ENCODE data around the gene NEURL1. TPM values are rescaled to one million over a fixed set of nuclear protein-coding genes. Genes with fewer than 3 reads are reported as not detected.

The NEURL1 gene
- total and polyA plus RNA-seq, 2 experiments from 2014 or later: 2.3 to 4.6 TPM

- H3K4me2 ChIP-seq: no peak overlapping the region
- no peaks in the 10 kb centered on the region for H3K36me3 ChIP-seq (replicated peaks; ENCODE audit: insufficient read depth, low read depth)
- no peaks in the 10 kb centered on the region for H4K20me1 ChIP-seq (ENCODE audit: insufficient read depth, poor library complexity, severe bottlenecking)
- H3K4me1 ChIP-seq (ENCODE audit: insufficient read depth): no peaks in the 10 kb centered on the region
- H3K27me3 ChIP-seq: no peaks in the 10 kb centered on the region
- no peak overlapping the region for H2AFZ ChIP-seq
- DNase-seq (ENCODE audit: low spot score): no peak
- no peaks in the 10 kb centered on the region for H3K9me2 ChIP-seq (replicated peaks; ENCODE audit: insufficient read depth)
- H3K9me3 ChIP-seq (ENCODE audit: low read depth): no peaks in the 10 kb centered on the region
- H3K27ac ChIP-seq: no peak overlapping the region
- no peaks in the 10 kb centered on the region for H3K79me2 ChIP-seq
- WGBS (ENCODE audit: low lambda C conversion rate, missing lambda C conversion rate): 96% methylated on average over 31 of the region's 32 CpGs
- H3K4me3 ChIP-seq: no peak overlapping the region
- no peak for TF ChIP-seq EZH2 (IDR thresholded peaks at IDR 0.05; ENCODE audit: borderline replicate concordance)
- TF ChIP-seq EZH2phosphoT487 (IDR thresholded peaks at IDR 0.05; ENCODE audit: low read depth, severe bottlenecking, unreplicated experiment): no peak
- TF ChIP-seq CTCF (IDR thresholded peaks at IDR 0.05; ENCODE audit: poor library complexity): no peak
These were observed 20.2 kb upstream of the NEURL1 start for GRCh38 chr10:103473261-103473671.

- Histone ChIP-seq H4K20me1 (ENCODE audit: insufficient read depth, poor library complexity, severe bottlenecking) (no peaks in the 10 kb centered on the region), H3K27me3 (no peaks in the 10 kb centered on the region), H3K4me3 (no peak overlapping the region), H2AFZ (no peak overlapping the region), H3K27ac (no peak overlapping the region), H3K9me3 (ENCODE audit: low read depth) (no peaks in the 10 kb centered on the region), H3K4me2 (no peak overlapping the region), H3K79me2 (no peaks in the 10 kb centered on the region), H3K36me3 (replicated peaks; ENCODE audit: insufficient read depth, low read depth) (no peaks in the 10 kb centered on the region), H3K9me2 (replicated peaks; ENCODE audit: insufficient read depth) (no peaks in the 10 kb centered on the region), H3K4me1 (ENCODE audit: insufficient read depth) (no peaks in the 10 kb centered on the region)
- 96% methylated on average over 3 of the region's 3 CpGs for WGBS (ENCODE audit: low lambda C conversion rate, missing lambda C conversion rate)
- TF ChIP-seq EZH2 (IDR thresholded peaks at IDR 0.05; ENCODE audit: borderline replicate concordance): no peak
- no peak for DNase-seq (ENCODE audit: low spot score)
These were observed 19.4 kb upstream of the NEURL1 start for GRCh38 chr10:103474077-103474476.

GRCh38 chr10:103475437-103475836 lies 18.1 kb upstream of the NEURL1 start:
- H3K27me3 ChIP-seq: no peaks in the 10 kb centered on the region
- 70% methylated on average over 4 of the region's 4 CpGs for WGBS (ENCODE audit: low lambda C conversion rate, missing lambda C conversion rate)
- no peak for DNase-seq (ENCODE audit: low spot score)
- H2AFZ ChIP-seq: no peak overlapping the region
- TF ChIP-seq EZH2 (IDR thresholded peaks at IDR 0.05; ENCODE audit: borderline replicate concordance) (no peak), EZH2phosphoT487 (IDR thresholded peaks at IDR 0.05; ENCODE audit: low read depth, severe bottlenecking, unreplicated experiment) (no peak), CTCF (IDR thresholded peaks at IDR 0.05; ENCODE audit: poor library complexity) (no peak)
- H3K4me2 ChIP-seq: no peak overlapping the region
- H3K27ac ChIP-seq: no peak overlapping the region
- no peaks in the 10 kb centered on the region for H4K20me1 ChIP-seq (ENCODE audit: insufficient read depth, poor library complexity, severe bottlenecking)
- H3K36me3 ChIP-seq (replicated peaks; ENCODE audit: insufficient read depth, low read depth): no peaks in the 10 kb centered on the region
- H3K4me1 ChIP-seq (ENCODE audit: insufficient read depth): no peaks in the 10 kb centered on the region
- no peaks in the 10 kb centered on the region for H3K9me3 ChIP-seq (ENCODE audit: low read depth)
- H3K9me2 ChIP-seq (replicated peaks; ENCODE audit: insufficient read depth): no peaks in the 10 kb centered on the region
- no peaks in the 10 kb centered on the region for H3K79me2 ChIP-seq
- H3K4me3 ChIP-seq: no peak overlapping the region

- Histone ChIP-seq H4K20me1 (ENCODE audit: insufficient read depth, poor library complexity, severe bottlenecking) (no peaks in the 10 kb centered on the region), H3K36me3 (replicated peaks; ENCODE audit: insufficient read depth, low read depth) (no peaks in the 10 kb centered on the region), H3K79me2 (no peaks in the 10 kb centered on the region), H3K27ac (no peak overlapping the region), H3K9me2 (replicated peaks; ENCODE audit: insufficient read depth) (no peaks in the 10 kb centered on the region), H3K9me3 (ENCODE audit: low read depth) (no peaks in the 10 kb centered on the region), H3K4me3 (no peak overlapping the region), H3K4me2 (no peak overlapping the region), H3K27me3 (no peaks in the 10 kb centered on the region), H2AFZ (no peak overlapping the region), H3K4me1 (ENCODE audit: insufficient read depth) (no peaks in the 10 kb centered on the region)
- TF ChIP-seq EZH2 (IDR thresholded peaks at IDR 0.05; ENCODE audit: borderline replicate concordance) (no peak), EZH2phosphoT487 (IDR thresholded peaks at IDR 0.05; ENCODE audit: low read depth, severe bottlenecking, unreplicated experiment) (no peak), CTCF (IDR thresholded peaks at IDR 0.05; ENCODE audit: poor library complexity) (no peak)
- WGBS (ENCODE audit: low lambda C conversion rate, missing lambda C conversion rate): 64% methylated on average over 11 of the region's 11 CpGs
- DNase-seq (ENCODE audit: low spot score): no peak
These were observed 17.3 kb upstream of the NEURL1 start for GRCh38 chr10:103476046-103476768.

Data from hepatocyte (in vitro differentiated cells).